ENCODE data around the gene RARA. TPM values are rescaled to one million over a fixed set of nuclear protein-coding genes. Genes with fewer than 3 reads are reported as not detected.

The RARA gene
- 7.2 TPM for total RNA-seq

DNA sequence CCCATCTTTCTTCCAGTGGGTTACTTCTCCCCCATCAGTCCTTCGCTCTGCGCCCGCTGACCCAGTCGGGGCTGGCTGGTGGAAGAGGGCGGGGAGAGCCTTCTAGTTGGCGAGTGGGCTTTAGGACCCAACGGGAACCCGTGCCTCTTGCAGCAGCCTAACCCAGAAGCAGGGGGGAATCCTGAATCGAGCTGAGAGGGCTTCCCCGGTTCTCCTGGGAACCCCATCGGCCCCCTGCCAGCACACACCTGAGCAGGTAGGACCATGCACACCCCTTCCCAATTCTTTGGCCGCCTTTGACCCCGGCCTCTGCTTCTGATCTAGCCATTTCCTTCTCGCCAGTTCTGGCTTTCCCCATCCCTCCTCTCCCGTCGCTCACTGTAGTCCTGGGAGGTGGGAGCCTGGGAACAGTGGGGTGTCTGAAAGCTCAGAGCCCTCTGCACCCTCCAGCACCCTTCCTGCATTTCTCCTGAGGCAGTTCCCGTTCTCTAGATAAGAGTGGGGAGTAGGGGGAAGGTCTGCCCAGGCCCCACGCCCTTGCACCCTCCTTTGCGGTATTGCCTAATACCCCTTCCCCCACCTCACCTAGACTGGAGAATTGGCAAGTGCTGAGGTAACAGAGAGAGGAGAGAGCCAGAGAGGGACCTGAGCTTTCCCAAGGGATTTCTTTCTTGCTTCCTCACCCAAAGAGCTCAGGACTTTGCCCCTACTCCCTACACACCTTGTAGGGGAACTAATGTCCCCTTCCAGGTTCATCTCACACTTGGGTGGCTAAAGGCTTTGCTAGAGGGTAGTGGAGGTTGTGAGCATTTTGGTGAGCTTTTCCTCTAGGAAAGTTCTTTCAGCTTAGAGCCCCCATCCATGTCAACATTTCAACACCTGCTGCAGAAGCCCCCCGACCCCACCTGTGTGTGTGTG is at the start of gene RARA:
RARA (plus strand) TSS at position 150 of the 918 bp plus-strand sequence. CDS start 22,039 bp downstream, outside the sequence.
- DNase-seq: peak; percentile 48

- no peak for DNase-seq
Measured at GRCh38 chr17:40259505-40259904, 49.5 kb upstream of the RARA start.

- no peak for DNase-seq
Measured at GRCh38 chr17:40260528-40260927, 48.5 kb upstream of the RARA start.

GRCh38 chr17:40264458-40265185 is 44.4 kb upstream of the RARA start:
- no peak for DNase-seq

GRCh38 chr17:40265337-40265736 is 43.6 kb upstream of the RARA start:
- DNase-seq: no peak

DNA sequence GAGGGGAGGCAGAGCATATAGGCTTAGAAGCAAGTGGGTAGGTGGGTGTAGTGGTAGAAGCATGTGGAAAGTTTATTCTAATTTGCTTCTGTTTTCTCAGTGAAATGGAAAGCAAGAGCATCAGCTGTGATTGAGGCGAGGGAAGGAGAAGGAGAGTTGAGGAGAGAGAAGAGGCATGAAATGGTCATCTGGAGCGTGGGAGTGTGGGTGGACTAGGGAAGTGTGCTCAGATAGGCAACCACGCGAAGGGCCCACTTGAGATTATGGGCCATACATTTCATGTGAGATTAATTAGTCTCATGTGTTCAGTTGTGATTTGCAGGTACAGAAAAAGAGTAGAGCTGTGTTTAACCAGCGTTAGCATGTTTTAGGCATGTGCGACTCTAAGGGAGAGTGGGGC is 42.1 kb upstream of the RARA start:
- DNase-seq: no peak

DNA sequence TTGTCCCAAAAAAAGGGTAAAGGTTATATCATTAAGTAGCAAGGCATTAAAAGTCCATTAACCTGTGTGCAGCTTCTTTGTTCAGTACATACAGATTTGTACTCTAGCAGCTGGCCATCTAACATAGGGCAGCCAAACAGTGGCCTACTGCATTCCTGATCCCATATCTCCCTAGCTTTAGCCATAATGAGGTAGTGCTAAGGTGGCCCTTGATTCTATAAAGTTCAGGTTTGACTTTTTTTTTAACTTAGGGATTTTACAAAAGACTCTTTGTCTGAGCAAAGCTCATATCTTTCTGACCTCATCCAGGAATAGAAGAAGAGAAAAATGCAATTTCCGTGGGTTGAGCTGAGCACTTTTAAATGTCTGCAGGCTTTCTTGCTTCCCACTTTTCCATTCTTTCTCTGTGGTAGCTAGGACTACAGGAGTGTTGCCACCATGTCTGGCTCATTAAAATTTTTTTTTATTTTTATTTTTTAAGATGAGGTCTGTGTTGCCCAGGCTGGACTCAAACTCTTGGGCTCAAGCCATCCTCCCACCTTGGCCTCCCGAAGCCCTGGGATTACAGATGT is 40.8 kb upstream of the RARA start:
- no peak for DNase-seq

- no peak for DNase-seq
Measured at GRCh38 chr17:40278414-40278813, 30.6 kb upstream of the RARA start.

- no peak for DNase-seq
Measured at GRCh38 chr17:40279402-40279801, 29.6 kb upstream of the RARA start.

DNA sequence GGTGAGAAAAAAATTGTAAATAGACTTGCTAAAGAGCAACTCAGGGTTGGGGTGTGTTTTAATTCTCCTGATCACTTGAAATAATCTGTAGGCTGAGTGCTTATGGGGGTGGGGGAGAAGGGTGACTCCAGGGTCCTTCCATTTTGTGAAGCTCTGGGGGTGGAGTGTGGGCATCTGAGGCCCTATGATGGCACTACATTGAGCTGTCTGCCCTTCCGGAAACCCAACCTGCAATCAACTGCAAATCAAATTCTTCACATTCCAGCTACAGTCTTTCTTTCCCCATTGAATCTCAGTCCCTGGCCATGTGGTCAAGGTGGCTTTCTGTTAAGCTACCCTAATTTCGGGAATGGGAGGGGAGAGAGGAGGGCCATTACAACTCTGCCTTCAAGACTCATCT is 27.3 kb upstream of the RARA start:
- no peak for DNase-seq

DNA sequence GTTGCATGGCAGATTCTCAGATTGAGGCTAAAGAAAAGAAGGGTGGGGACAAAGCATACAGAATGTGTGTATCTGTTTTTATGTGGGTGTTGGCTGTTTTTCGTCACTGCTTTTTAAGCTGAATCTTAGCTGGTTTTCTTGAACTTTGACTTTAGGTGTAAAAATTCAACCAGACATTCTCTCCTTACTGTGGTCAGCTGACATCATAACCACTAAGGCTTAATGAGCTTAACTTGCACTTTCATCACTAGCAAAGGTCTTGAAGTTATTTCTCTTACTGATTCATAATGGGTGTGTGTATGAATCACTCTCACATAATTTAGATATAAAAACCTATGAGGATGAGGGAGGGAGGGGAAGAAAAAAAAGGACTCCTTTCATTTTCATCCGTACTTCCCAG is 25.3 kb upstream of the RARA start:
- no peak for DNase-seq

DNA sequence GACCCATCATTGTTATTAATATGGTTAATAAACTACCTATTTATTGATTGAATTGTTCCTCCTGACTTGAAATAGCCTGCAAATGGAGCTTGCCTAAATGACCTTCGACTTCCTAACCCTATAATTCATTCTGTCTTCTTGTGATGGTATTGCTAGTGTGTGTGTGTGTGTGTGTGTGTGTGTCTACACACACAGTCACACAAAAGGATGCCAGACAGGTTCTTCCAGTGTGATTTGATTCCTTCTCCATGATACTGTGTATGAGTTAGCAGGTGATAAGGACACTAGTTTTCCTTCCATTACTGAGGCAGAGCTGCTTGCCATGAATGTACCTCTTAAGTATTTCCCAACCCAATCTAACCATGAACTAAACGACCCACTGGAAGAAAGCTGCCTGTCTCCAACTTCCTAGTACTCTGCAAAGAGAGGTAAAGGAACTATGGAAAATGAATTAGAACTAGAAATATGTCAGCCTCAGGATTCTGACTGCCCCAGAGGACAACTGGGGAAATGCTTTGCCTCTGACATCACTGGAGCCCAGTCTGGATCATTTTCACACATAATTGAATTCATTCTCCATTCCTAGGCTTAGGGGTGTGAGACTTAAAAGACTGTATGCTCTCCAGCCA is 24.8 kb upstream of the RARA start:
- no peak for DNase-seq

GRCh38 chr17:40286473-40286872 is 22.5 kb upstream of the RARA start:
- no peak for DNase-seq

DNA sequence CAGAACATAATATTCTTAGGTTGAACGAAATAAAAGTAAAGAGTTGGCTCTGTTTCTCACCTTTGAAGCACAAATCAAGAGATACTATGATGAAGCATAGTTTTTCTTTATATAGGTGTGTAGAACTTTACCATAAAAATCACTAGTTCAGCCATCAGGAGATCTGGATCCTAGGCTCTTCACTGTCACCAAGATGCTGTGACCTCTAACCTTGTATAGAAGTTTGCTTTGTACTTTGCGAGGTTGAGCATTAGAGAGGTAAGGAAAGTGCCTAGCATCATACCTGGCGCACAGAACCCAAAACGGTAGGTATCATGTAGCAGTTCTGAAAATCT is 21.9 kb upstream of the RARA start:
- no peak for DNase-seq

GRCh38 chr17:40287494-40288369 is 21.2 kb upstream of the RARA start, which contains the start of gene CDC6:
Gene CDC6 (plus strand): TSS chr17:40287879. CDS start chr17:40289421, 1,542 bp downstream.
- peak; percentile 99 for DNase-seq

DNA sequence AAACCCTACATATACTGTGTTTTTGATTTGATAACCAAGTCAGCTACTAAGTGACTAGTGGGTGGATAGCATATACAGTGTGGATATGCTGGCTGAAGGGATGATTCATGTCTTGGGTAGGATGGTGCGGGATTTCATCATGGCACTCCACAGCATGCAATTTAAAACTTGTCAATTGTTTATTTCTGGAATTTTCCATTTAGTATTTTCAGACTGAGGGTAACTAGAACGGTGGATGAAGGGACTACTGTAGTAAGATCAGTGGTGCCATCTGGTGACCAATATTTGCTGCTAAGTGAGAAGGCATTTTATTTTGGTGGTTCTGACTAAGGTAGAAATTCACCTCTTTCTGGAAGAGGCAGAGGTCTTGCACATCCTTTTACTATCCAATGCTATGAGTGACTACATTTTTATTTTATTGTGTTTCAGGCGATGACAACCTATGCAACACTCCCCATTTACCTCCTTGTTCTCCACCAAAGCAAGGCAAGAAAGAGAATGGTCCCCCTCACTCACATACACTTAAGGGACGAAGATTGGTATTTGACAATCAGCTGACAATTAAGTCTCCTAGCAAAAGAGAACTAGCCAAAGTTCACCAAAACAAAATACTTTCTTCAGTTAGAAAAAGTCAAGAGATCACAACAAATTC is 18.2 kb upstream of the RARA start:
- DNase-seq: no peak

GRCh38 chr17:40291281-40291664 is 17.7 kb upstream of the RARA start:
- no peak for DNase-seq

GRCh38 chr17:40293363-40293762 is 15.6 kb upstream of the RARA start:
- no peak for DNase-seq

DNA sequence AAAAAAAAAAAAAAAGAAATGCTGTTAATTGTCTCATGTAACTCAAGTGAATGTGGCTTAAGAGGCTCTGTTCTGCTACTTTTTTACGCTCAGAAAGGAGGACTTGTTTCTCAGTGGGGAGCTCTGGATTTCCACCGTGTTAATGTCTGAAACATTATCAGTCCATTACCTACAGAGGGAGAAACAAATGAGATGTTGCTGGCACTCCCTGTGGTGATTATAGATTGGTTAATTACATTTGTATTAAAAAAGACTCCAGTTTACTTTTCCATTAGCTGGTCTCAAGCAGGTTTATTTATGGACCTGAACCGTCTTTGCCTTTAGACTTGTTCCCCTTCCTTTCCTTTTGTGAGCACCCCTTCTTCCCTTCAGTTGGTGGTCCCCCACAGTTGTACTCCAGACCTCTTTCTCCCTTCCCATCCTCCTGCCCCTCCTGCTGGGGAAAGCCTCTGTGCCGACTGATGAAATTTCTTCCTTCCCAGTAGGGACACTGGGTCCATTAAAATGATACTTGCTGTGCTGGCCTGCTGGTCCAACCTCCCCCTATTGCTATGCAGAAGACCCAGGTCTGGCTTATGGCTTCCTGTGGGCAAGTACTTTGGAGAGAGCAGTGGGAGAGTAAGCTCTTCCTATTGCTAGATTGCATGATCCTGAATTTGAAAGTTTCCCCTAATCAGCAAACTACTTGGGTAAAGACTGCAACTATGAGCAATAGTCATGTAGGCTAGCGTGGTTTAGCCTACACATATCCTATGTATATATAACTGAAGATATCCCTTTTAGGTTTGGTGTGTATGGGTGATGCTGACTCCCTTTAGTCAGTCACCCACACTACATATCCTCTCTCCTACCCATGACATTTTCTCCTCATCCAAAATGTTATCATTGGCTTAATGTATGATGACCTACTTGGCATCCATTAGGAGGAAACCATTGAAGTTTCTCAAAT is 13.2 kb upstream of the RARA start:
- DNase-seq: no peak

DNA sequence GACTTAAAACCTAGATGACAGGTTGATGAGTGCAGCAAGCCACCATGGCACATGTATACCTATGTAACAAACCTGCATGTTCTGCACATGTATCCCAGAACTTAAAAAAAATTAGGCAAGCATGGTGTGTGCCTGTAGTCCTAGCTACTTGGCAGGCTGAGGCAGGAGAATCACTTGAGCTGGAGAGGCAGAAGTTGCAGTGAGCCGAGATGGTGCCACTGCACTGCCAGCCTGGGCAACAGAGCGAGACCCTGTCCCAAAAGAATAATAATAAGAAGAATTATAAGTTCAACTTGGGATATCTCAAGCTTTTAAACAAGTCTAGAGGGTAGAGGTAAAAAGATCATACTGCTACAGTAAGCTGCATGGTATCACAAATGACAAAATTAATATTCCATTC is 11.5 kb upstream of the RARA start:
- no peak for DNase-seq

Data from occipital lobe (tissue), 2 donors.